ENCODE data around the gene SHMT1. TPM values are rescaled to one million over a fixed set of nuclear protein-coding genes. Genes with fewer than 3 reads are reported as not detected.

SHMT1 gene
- polyA plus RNA-seq, 1 donor = 18.4 TPM

GRCh38 chr17:18327556-18327955 lies 35.8 kb downstream of the SHMT1 start:
- DNase-seq = no peak
- no peaks in the 10 kb centered on the region for H3K4me1 ChIP-seq (ENCODE audit: control insufficient read depth, insufficient read depth, low read length)
- WGBS (ENCODE audit: insufficient coverage, low lambda C conversion rate) = 100% methylated on average over 1 of the region's 10 CpGs
- H3K36me3 ChIP-seq (ENCODE audit: control insufficient read depth, insufficient read depth, low read length) = peaks cover 79% of the 10 kb centered on the region
- no peak overlapping the region for H3K4me3 ChIP-seq (ENCODE audit: low read length)
- no peaks in the 10 kb centered on the region for H3K27me3 ChIP-seq (ENCODE audit: control insufficient read depth, insufficient read depth, low read length)
- no peak overlapping the region for H3K27ac ChIP-seq (ENCODE audit: low read length)
- peaks cover 3% of the 10 kb centered on the region for H3K9me3 ChIP-seq (ENCODE audit: control insufficient read depth, low read depth, low read length)

- H3K9me3 ChIP-seq (ENCODE audit: control insufficient read depth, low read depth, low read length) = peaks cover 3% of the 10 kb centered on the region
- no CpG with 5 or more reads among the region's 2 CpGs for WGBS (ENCODE audit: insufficient coverage, low lambda C conversion rate)
- H3K4me3 ChIP-seq (ENCODE audit: low read length) = no peak overlapping the region
- H3K36me3 ChIP-seq (ENCODE audit: control insufficient read depth, insufficient read depth, low read length) = peaks cover 79% of the 10 kb centered on the region
- no peak for DNase-seq
- H3K27ac ChIP-seq (ENCODE audit: low read length) = no peak overlapping the region
- no peaks in the 10 kb centered on the region for H3K4me1 ChIP-seq (ENCODE audit: control insufficient read depth, insufficient read depth, low read length)
- no peaks in the 10 kb centered on the region for H3K27me3 ChIP-seq (ENCODE audit: control insufficient read depth, insufficient read depth, low read length)
Observed at GRCh38 chr17:18327093-18327492, 36.3 kb downstream of the SHMT1 start.

- WGBS (ENCODE audit: insufficient coverage, low lambda C conversion rate) = no CpG with 5 or more reads among the region's 6 CpGs
- Histone ChIP-seq H3K4me3 (ENCODE audit: low read length) (no peak overlapping the region), H3K36me3 (ENCODE audit: control insufficient read depth, insufficient read depth, low read length) (peaks cover 78% of the 10 kb centered on the region)
Observed at GRCh38 chr17:18326572-18326971, 36.8 kb downstream of the SHMT1 start.

GRCh38 chr17:18326039-18326438 lies 37.3 kb downstream of the SHMT1 start:
- Histone ChIP-seq H3K27ac (ENCODE audit: low read length) (no peak overlapping the region), H3K4me3 (ENCODE audit: low read length) (no peak overlapping the region), H3K27me3 (ENCODE audit: control insufficient read depth, insufficient read depth, low read length) (no peaks in the 10 kb centered on the region), H3K36me3 (ENCODE audit: control insufficient read depth, insufficient read depth, low read length) (peaks cover 79% of the 10 kb centered on the region), H3K9me3 (ENCODE audit: control insufficient read depth, low read depth, low read length) (peaks cover 3% of the 10 kb centered on the region), H3K4me1 (ENCODE audit: control insufficient read depth, insufficient read depth, low read length) (no peaks in the 10 kb centered on the region)
- WGBS (ENCODE audit: insufficient coverage, low lambda C conversion rate) = 100% methylated on average over 2 of the region's 2 CpGs
- DNase-seq = no peak

More at GRCh38 chr17:18326572-18326971, 36.8 kb downstream of the SHMT1 start:
- Histone ChIP-seq H3K27me3 (ENCODE audit: control insufficient read depth, insufficient read depth, low read length) (no peaks in the 10 kb centered on the region), H3K4me1 (ENCODE audit: control insufficient read depth, insufficient read depth, low read length) (no peaks in the 10 kb centered on the region), H3K27ac (ENCODE audit: low read length) (no peak overlapping the region), H3K9me3 (ENCODE audit: control insufficient read depth, low read depth, low read length) (peaks cover 3% of the 10 kb centered on the region)
- no peak for DNase-seq

- Histone ChIP-seq H3K36me3 (ENCODE audit: control insufficient read depth, insufficient read depth, low read length) (peaks cover 77% of the 10 kb centered on the region), H3K4me1 (ENCODE audit: control insufficient read depth, insufficient read depth, low read length) (peaks cover 6% of the 10 kb centered on the region), H3K4me3 (ENCODE audit: low read length) (no peak overlapping the region), H3K27me3 (ENCODE audit: control insufficient read depth, insufficient read depth, low read length) (no peaks in the 10 kb centered on the region), H3K27ac (ENCODE audit: low read length) (no peak overlapping the region), H3K9me3 (ENCODE audit: control insufficient read depth, low read depth, low read length) (peaks cover 3% of the 10 kb centered on the region)
- WGBS (ENCODE audit: insufficient coverage, low lambda C conversion rate) = no CpG with 5 or more reads among the region's 27 CpGs
- DNase-seq = no peak
Observed at GRCh38 chr17:18324140-18325050, 39.0 kb downstream of the SHMT1 start.

GRCh38 chr17:18323507-18324139 lies 39.7 kb downstream of the SHMT1 start:
- no peak for DNase-seq
- no peak overlapping the region for H3K27ac ChIP-seq (ENCODE audit: low read length)
- H3K36me3 ChIP-seq (ENCODE audit: control insufficient read depth, insufficient read depth, low read length) = peaks cover 75% of the 10 kb centered on the region
- WGBS (ENCODE audit: insufficient coverage, low lambda C conversion rate) = no CpG with 5 or more reads among the region's 16 CpGs
- no peaks in the 10 kb centered on the region for H3K27me3 ChIP-seq (ENCODE audit: control insufficient read depth, insufficient read depth, low read length)
- H3K4me1 ChIP-seq (ENCODE audit: control insufficient read depth, insufficient read depth, low read length) = peaks cover 6% of the 10 kb centered on the region
- peaks cover 3% of the 10 kb centered on the region for H3K9me3 ChIP-seq (ENCODE audit: control insufficient read depth, low read depth, low read length)
- H3K4me3 ChIP-seq (ENCODE audit: low read length) = no peak overlapping the region

- H3K9me3 ChIP-seq (ENCODE audit: control insufficient read depth, low read depth, low read length) = peaks cover 3% of the 10 kb centered on the region
- no peaks in the 10 kb centered on the region for H3K27me3 ChIP-seq (ENCODE audit: control insufficient read depth, insufficient read depth, low read length)
- H3K36me3 ChIP-seq (ENCODE audit: control insufficient read depth, insufficient read depth, low read length) = peaks cover 71% of the 10 kb centered on the region
- WGBS (ENCODE audit: insufficient coverage, low lambda C conversion rate) = no CpG with 5 or more reads among the region's 3 CpGs
- DNase-seq = no peak
- peaks cover 7% of the 10 kb centered on the region for H3K4me1 ChIP-seq (ENCODE audit: control insufficient read depth, insufficient read depth, low read length)
- H3K4me3 ChIP-seq (ENCODE audit: low read length) = no peak overlapping the region
- no peak overlapping the region for H3K27ac ChIP-seq (ENCODE audit: low read length)
Observed at GRCh38 chr17:18323007-18323406, 40.3 kb downstream of the SHMT1 start.

- Histone ChIP-seq H3K4me3 (ENCODE audit: low read length) (no peak overlapping the region), H3K27ac (ENCODE audit: low read length) (no peak overlapping the region), H3K27me3 (ENCODE audit: control insufficient read depth, insufficient read depth, low read length) (no peaks in the 10 kb centered on the region), H3K36me3 (ENCODE audit: control insufficient read depth, insufficient read depth, low read length) (peaks cover 72% of the 10 kb centered on the region), H3K4me1 (ENCODE audit: control insufficient read depth, insufficient read depth, low read length) (peaks cover 11% of the 10 kb centered on the region), H3K9me3 (ENCODE audit: control insufficient read depth, low read depth, low read length) (peaks cover 5% of the 10 kb centered on the region)
- no CpG with 5 or more reads among the region's 12 CpGs for WGBS (ENCODE audit: insufficient coverage, low lambda C conversion rate)
- DNase-seq = no peak
Observed at GRCh38 chr17:18322522-18322921, 40.8 kb downstream of the SHMT1 start.

- no peak for DNase-seq
- H3K36me3 ChIP-seq (ENCODE audit: control insufficient read depth, insufficient read depth, low read length) = peaks cover 70% of the 10 kb centered on the region
- H3K4me1 ChIP-seq (ENCODE audit: control insufficient read depth, insufficient read depth, low read length) = peaks cover 20% of the 10 kb centered on the region
- no peak overlapping the region for H3K4me3 ChIP-seq (ENCODE audit: low read length)
- no peak overlapping the region for H3K27ac ChIP-seq (ENCODE audit: low read length)
- whole genome bisulfite sequencing (ENCODE audit: insufficient coverage, low lambda C conversion rate) = 55% methylated on average over 2 of the region's 5 CpGs
- no peaks in the 10 kb centered on the region for H3K27me3 ChIP-seq (ENCODE audit: control insufficient read depth, insufficient read depth, low read length)
- peaks cover 15% of the 10 kb centered on the region for H3K9me3 ChIP-seq (ENCODE audit: control insufficient read depth, low read depth, low read length)
Observed at GRCh38 chr17:18321309-18321708, 42.0 kb downstream of the SHMT1 start.

GRCh38 chr17:18320301-18320700 lies 43.0 kb downstream of the SHMT1 start:
- Histone ChIP-seq H3K36me3 (ENCODE audit: control insufficient read depth, insufficient read depth, low read length) (peaks cover 66% of the 10 kb centered on the region), H3K4me1 (ENCODE audit: control insufficient read depth, insufficient read depth, low read length) (peaks cover 27% of the 10 kb centered on the region)

More at GRCh38 chr17:18320301-18320700, 43.0 kb downstream of the SHMT1 start:
- H3K9me3 ChIP-seq (ENCODE audit: control insufficient read depth, low read depth, low read length) = peaks cover 25% of the 10 kb centered on the region
- no peak overlapping the region for H3K4me3 ChIP-seq (ENCODE audit: low read length)
- no CpG with 5 or more reads among the region's 7 CpGs for WGBS (ENCODE audit: insufficient coverage, low lambda C conversion rate)
- no peak for DNase-seq
- H3K27me3 ChIP-seq (ENCODE audit: control insufficient read depth, insufficient read depth, low read length) = no peaks in the 10 kb centered on the region
- no peak overlapping the region for H3K27ac ChIP-seq (ENCODE audit: low read length)
